ENCODE data around the gene PSIP1. TPM values are rescaled to one million over a fixed set of nuclear protein-coding genes. Genes with fewer than 3 reads are reported as not detected.

The PSIP1 gene
- total and polyA plus RNA-seq, 9 of the 15 experiments (the other 6 are each of a cell fraction or from before 2014, with no cell fraction given): 18.8 to 119 (median 59.9) TPM

DNA sequence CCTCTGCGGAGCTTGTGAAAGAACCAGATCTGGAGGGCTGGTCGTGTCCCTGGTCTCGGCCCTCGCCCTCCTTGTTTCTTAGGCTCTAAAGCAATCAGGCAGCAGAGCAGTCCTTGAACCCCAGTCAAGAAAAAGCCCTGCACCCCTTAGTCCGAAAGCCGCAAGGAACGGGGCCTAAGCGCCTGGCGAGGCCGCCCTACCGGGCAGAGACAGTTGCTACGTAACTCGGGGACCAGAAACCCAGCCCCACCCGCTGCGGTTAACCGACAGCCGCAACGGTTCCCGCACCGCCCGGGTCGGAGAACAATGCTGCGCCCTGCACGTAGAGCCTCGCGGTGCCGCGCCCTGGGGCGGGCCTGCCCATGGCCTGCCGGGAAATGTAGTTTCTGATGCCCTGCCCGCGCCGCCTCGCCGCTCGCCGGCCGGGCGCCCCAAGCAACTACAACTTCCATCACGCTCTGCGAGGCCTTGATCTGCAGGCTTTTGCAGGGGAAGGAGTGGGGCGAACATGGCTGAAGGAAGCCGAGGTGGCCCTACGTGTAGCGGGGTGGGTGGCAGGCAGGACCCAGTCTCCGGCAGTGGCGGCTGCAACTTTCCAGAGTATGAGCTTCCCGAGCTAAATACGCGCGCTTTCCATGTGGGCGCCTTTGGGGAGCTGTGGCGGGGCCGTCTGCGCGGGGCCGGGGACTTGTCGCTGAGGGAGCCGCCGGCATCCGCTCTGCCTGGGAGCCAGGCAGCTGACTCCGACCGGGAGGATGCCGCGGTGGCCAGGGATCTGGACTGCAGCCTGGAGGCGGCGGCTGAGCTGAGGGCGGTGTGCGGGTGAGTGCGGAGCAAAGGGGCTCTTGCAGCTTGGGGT, 88.2 kb downstream of the PSIP1 start, which contains the start of gene SNAPC3 (continued):
- TF ChIP-seq, protein P1, sequence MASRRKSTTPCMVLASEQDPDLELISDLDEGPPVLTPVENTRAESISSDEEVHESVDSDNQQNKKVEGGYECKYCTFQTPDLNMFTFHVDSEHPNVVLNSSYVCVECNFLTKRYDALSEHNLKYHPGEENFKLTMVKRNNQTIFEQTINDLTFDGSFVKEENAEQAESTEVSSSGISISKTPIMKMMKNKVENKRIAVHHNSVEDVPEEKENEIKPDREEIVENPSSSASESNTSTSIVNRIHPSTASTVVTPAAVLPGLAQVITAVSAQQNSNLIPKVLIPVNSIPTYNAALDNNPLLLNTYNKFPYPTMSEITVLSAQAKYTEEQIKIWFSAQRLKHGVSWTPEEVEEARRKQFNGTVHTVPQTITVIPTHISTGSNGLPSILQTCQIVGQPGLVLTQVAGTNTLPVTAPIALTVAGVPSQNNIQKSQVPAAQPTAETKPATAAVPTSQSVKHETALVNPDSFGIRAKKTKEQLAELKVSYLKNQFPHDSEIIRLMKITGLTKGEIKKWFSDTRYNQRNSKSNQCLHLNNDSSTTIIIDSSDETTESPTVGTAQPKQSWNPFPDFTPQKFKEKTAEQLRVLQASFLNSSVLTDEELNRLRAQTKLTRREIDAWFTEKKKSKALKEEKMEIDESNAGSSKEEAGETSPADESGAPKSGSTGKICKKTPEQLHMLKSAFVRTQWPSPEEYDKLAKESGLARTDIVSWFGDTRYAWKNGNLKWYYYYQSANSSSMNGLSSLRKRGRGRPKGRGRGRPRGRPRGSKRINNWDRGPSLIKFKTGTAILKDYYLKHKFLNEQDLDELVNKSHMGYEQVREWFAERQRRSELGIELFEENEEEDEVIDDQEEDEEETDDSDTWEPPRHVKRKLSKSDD (conservative IDR thresholded peaks at IDR 0.05; ENCODE audit: low read length): no peak
- TF ChIP-seq ZNF583 (CRISPR knock-in tag; IDR thresholded peaks at IDR 0.05) (no peak), ZNF174 (CRISPR knock-in tag; IDR thresholded peaks at IDR 0.05) (no peak), NR2C1 (IDR thresholded peaks at IDR 0.05) (peak; percentile 34), NR2C1 (tag; IDR thresholded peaks at IDR 0.05) (peak; percentile 68), FOXM1 (IDR thresholded peaks at IDR 0.05; ENCODE audit: low read depth) (no peak), FOXM1 (CRISPR knock-in tag; IDR thresholded peaks at IDR 0.05; ENCODE audit: low read depth) (no peak), KAT7 (CRISPR knock-in tag; IDR thresholded peaks at IDR 0.05; ENCODE audit: borderline replicate concordance) (peak; percentile 75; the same call in 1 of the 2 replicates), RAD21 (CRISPR knock-in tag; conservative IDR thresholded peaks at IDR 0.05 in 1 of 2, IDR thresholded peaks at IDR 0.05 in 1 of 2) (no peak), TGIF2 (CRISPR knock-in tag; IDR thresholded peaks at IDR 0.05) (no peak), RFX7 (CRISPR knock-in tag; IDR thresholded peaks at IDR 0.05) (no peak), PRMT5 (CRISPR knock-in tag; IDR thresholded peaks at IDR 0.05) (no peak), HIVEP1 (CRISPR knock-in tag; IDR thresholded peaks at IDR 0.05) (no peak), CTBP1 (IDR thresholded peaks at IDR 0.05; ENCODE audit: borderline replicate concordance) (peak; percentile 64; the same call in 1 of the 2 replicates), FIP1L1 (IDR thresholded peaks at IDR 0.05; ENCODE audit: low read depth, low read length, poor library complexity, severe bottlenecking) (no peak), ZNF124 (CRISPR knock-in tag; IDR thresholded peaks at IDR 0.05) (no peak), ZNF764 (CRISPR knock-in tag; IDR thresholded peaks at IDR 0.05; ENCODE audit: low read depth) (no peak), SAFB2 (IDR thresholded peaks at IDR 0.05; ENCODE audit: borderline replicate concordance, low read depth, low read length, severe bottlenecking) (no peak), GTF2F1 (IDR thresholded peaks at IDR 0.05; ENCODE audit: low read depth, low read length) (no peak), CC2D1A (IDR thresholded peaks at IDR 0.05) (0 out of 2 replicates have a peak, but pooled peaks have one; percentile 17), ZNF668 (CRISPR knock-in tag; IDR thresholded peaks at IDR 0.05) (no peak)
- TF ChIP-seq, protein P2, sequence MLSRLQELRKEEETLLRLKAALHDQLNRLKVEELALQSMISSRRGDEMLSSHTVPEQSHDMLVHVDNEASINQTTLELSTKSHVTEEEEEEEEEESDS (CRISPR knock-in tag; IDR thresholded peaks at IDR 0.05): no peak
- TF ChIP-seq, protein P3, sequence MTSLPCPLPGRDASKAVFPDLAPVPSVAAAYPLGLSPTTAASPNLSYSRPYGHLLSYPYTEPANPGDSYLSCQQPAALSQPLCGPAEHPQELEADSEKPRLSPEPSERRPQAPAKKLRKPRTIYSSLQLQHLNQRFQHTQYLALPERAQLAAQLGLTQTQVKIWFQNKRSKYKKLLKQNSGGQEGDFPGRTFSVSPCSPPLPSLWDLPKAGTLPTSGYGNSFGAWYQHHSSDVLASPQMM (CRISPR knock-in tag; IDR thresholded peaks at IDR 0.05): no peak
- TF ChIP-seq, protein P4, sequence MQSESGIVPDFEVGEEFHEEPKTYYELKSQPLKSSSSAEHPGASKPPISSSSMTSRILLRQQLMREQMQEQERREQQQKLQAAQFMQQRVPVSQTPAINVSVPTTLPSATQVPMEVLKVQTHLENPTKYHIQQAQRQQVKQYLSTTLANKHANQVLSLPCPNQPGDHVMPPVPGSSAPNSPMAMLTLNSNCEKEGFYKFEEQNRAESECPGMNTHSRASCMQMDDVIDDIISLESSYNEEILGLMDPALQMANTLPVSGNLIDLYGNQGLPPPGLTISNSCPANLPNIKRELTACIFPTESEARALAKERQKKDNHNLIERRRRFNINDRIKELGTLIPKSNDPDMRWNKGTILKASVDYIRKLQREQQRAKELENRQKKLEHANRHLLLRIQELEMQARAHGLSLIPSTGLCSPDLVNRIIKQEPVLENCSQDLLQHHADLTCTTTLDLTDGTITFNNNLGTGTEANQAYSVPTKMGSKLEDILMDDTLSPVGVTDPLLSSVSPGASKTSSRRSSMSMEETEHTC (IDR thresholded peaks at IDR 0.05): no peak
- TF ChIP-seq, protein P5, sequence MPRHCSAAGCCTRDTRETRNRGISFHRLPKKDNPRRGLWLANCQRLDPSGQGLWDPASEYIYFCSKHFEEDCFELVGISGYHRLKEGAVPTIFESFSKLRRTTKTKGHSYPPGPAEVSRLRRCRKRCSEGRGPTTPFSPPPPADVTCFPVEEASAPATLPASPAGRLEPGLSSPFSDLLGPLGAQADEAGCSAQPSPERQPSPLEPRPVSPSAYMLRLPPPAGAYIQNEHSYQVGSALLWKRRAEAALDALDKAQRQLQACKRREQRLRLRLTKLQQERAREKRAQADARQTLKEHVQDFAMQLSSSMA (CRISPR knock-in tag; IDR thresholded peaks at IDR 0.05): no peak

Data from K562 (cell line).